ENCODE results near the gene USP34. TPM values are rescaled to one million over a fixed set of nuclear protein-coding genes. Genes with fewer than 3 reads are reported as not detected.

Gene USP34
- polyA plus RNA-seq, 2 donors: 32.2 to 40.4 TPM

- no peaks in the 10 kb centered on the region for H3K4me1 ChIP-seq (ENCODE audit: control insufficient read depth in 2 of 2, insufficient read depth in 2 of 2, low read length in 1 of 2)
- no peaks in the 10 kb centered on the region for H3K27me3 ChIP-seq (ENCODE audit: control insufficient read depth in 1 of 2, insufficient read depth in 2 of 2, low read length in 2 of 2)
- H3K9me3 ChIP-seq (ENCODE audit: control insufficient read depth in 2 of 2, insufficient read depth in 1 of 2, low read depth in 1 of 2, low read length in 1 of 2): no peaks in the 10 kb centered on the region
- WGBS, 2 donors: 88 to 89% methylated on average over 3 of the region's 3 CpGs
- H3K36me3 ChIP-seq (ENCODE audit: control insufficient read depth in 2 of 2, insufficient read depth in 2 of 2, low read length in 1 of 2): peaks cover 0 to 4% of the 10 kb centered on the region in 2 donors
- no peak overlapping the region for H3K27ac ChIP-seq (ENCODE audit: low read depth in 2 of 2, low read length in 1 of 2)
- H3K4me3 ChIP-seq (ENCODE audit: low read depth in 1 of 2, low read length in 2 of 2): no peak overlapping the region
Measured at GRCh38 chr2:61295981-61296380, 174.9 kb downstream of the USP34 start.

GRCh38 chr2:61291851-61292575 lies 178.9 kb downstream of the USP34 start:
- no peaks in the 10 kb centered on the region for H3K27me3 ChIP-seq (ENCODE audit: control insufficient read depth in 1 of 2, insufficient read depth in 2 of 2, low read length in 2 of 2)
- 73 to 76% methylated on average over 5 of the region's 5 CpGs for WGBS, 2 donors
- H3K36me3 ChIP-seq (ENCODE audit: control insufficient read depth in 2 of 2, insufficient read depth in 2 of 2, low read length in 1 of 2): peaks cover 0 to 4% of the 10 kb centered on the region in 2 donors
- no peak overlapping the region for H3K27ac ChIP-seq (ENCODE audit: low read depth in 2 of 2, low read length in 1 of 2)
- no peak overlapping the region for H3K4me3 ChIP-seq (ENCODE audit: low read depth in 1 of 2, low read length in 2 of 2)
- H3K4me1 ChIP-seq (ENCODE audit: control insufficient read depth in 2 of 2, insufficient read depth in 2 of 2, low read length in 1 of 2): no peaks in the 10 kb centered on the region
- H3K9me3 ChIP-seq (ENCODE audit: control insufficient read depth in 2 of 2, insufficient read depth in 1 of 2, low read depth in 1 of 2, low read length in 1 of 2): no peaks in the 10 kb centered on the region

GRCh38 chr2:61288070-61288841 lies 182.6 kb downstream of the USP34 start:
- no peaks in the 10 kb centered on the region for H3K9me3 ChIP-seq (ENCODE audit: control insufficient read depth in 2 of 2, insufficient read depth in 1 of 2, low read depth in 1 of 2, low read length in 1 of 2)
- WGBS, 2 donors: 82 to 86% methylated on average over 8 of the region's 8 CpGs
- no peaks in the 10 kb centered on the region for H3K27me3 ChIP-seq (ENCODE audit: control insufficient read depth in 1 of 2, insufficient read depth in 2 of 2, low read length in 2 of 2)
- H3K4me1 ChIP-seq (ENCODE audit: control insufficient read depth in 2 of 2, insufficient read depth in 2 of 2, low read length in 1 of 2): no peaks in the 10 kb centered on the region
- no peak overlapping the region for H3K4me3 ChIP-seq (ENCODE audit: low read depth in 1 of 2, low read length in 2 of 2)
- H3K36me3 ChIP-seq (ENCODE audit: control insufficient read depth in 2 of 2, insufficient read depth in 2 of 2, low read length in 1 of 2): no peaks in the 10 kb centered on the region
- no peak overlapping the region for H3K27ac ChIP-seq (ENCODE audit: low read depth in 2 of 2, low read length in 1 of 2)

- no peak overlapping the region for H3K4me3 ChIP-seq (ENCODE audit: low read depth in 1 of 2, low read length in 2 of 2)
- peaks cover 0 to 3% of the 10 kb centered on the region in 2 donors for H3K36me3 ChIP-seq (ENCODE audit: control insufficient read depth in 2 of 2, insufficient read depth in 2 of 2, low read length in 1 of 2)
- H3K9me3 ChIP-seq (ENCODE audit: control insufficient read depth in 2 of 2, insufficient read depth in 1 of 2, low read depth in 1 of 2, low read length in 1 of 2): no peaks in the 10 kb centered on the region
- no peaks in the 10 kb centered on the region for H3K27me3 ChIP-seq (ENCODE audit: control insufficient read depth in 1 of 2, insufficient read depth in 2 of 2, low read length in 2 of 2)
- 82 to 95% methylated on average over 4 of the region's 4 CpGs for WGBS, 2 donors
- no peaks in the 10 kb centered on the region for H3K4me1 ChIP-seq (ENCODE audit: control insufficient read depth in 2 of 2, insufficient read depth in 2 of 2, low read length in 1 of 2)
- no peak overlapping the region for H3K27ac ChIP-seq (ENCODE audit: low read depth in 2 of 2, low read length in 1 of 2)
Measured at GRCh38 chr2:61287254-61287653, 183.6 kb downstream of the USP34 start.

GRCh38 chr2:61283443-61284160 lies 187.3 kb downstream of the USP34 start:
- no peaks in the 10 kb centered on the region for H3K27me3 ChIP-seq (ENCODE audit: control insufficient read depth in 1 of 2, insufficient read depth in 2 of 2, low read length in 2 of 2)
- no peak overlapping the region for H3K4me3 ChIP-seq (ENCODE audit: low read depth in 1 of 2, low read length in 2 of 2)
- 92 to 98% methylated on average over 1 of the region's 1 CpG for WGBS, 2 donors
- no peak overlapping the region for H3K27ac ChIP-seq (ENCODE audit: low read depth in 2 of 2, low read length in 1 of 2)
- H3K4me1 ChIP-seq (ENCODE audit: control insufficient read depth in 2 of 2, insufficient read depth in 2 of 2, low read length in 1 of 2): no peaks in the 10 kb centered on the region
- H3K9me3 ChIP-seq (ENCODE audit: control insufficient read depth in 2 of 2, insufficient read depth in 1 of 2, low read depth in 1 of 2, low read length in 1 of 2): no peaks in the 10 kb centered on the region
- peaks cover 0 to 3% of the 10 kb centered on the region in 2 donors for H3K36me3 ChIP-seq (ENCODE audit: control insufficient read depth in 2 of 2, insufficient read depth in 2 of 2, low read length in 1 of 2)

- no peaks in the 10 kb centered on the region for H3K9me3 ChIP-seq (ENCODE audit: control insufficient read depth in 2 of 2, insufficient read depth in 1 of 2, low read depth in 1 of 2, low read length in 1 of 2)
- H3K4me1 ChIP-seq (ENCODE audit: control insufficient read depth in 2 of 2, insufficient read depth in 2 of 2, low read length in 1 of 2): no peaks in the 10 kb centered on the region
- no peak overlapping the region for H3K27ac ChIP-seq (ENCODE audit: low read depth in 2 of 2, low read length in 1 of 2)
- H3K27me3 ChIP-seq (ENCODE audit: control insufficient read depth in 1 of 2, insufficient read depth in 2 of 2, low read length in 2 of 2): no peaks in the 10 kb centered on the region
- peaks cover 0 to 9% of the 10 kb centered on the region in 2 donors for H3K36me3 ChIP-seq (ENCODE audit: control insufficient read depth in 2 of 2, insufficient read depth in 2 of 2, low read length in 1 of 2)
- no peak overlapping the region for H3K4me3 ChIP-seq (ENCODE audit: low read depth in 1 of 2, low read length in 2 of 2)
- WGBS, 2 donors: 98 to 99% methylated on average over 6 of the region's 6 CpGs
Measured at GRCh38 chr2:61282104-61282590, 188.7 kb downstream of the USP34 start.

GRCh38 chr2:61281321-61281720 lies 189.6 kb downstream of the USP34 start:
- H3K36me3 ChIP-seq (ENCODE audit: control insufficient read depth in 2 of 2, insufficient read depth in 2 of 2, low read length in 1 of 2): peaks cover 0 to 10% of the 10 kb centered on the region in 2 donors
- H3K9me3 ChIP-seq (ENCODE audit: control insufficient read depth in 2 of 2, insufficient read depth in 1 of 2, low read depth in 1 of 2, low read length in 1 of 2): no peaks in the 10 kb centered on the region
- H3K4me3 ChIP-seq (ENCODE audit: low read depth in 1 of 2, low read length in 2 of 2): no peak overlapping the region
- H3K27me3 ChIP-seq (ENCODE audit: control insufficient read depth in 1 of 2, insufficient read depth in 2 of 2, low read length in 2 of 2): no peaks in the 10 kb centered on the region
- 94 to 96% methylated on average over 3 of the region's 3 CpGs for WGBS, 2 donors
- H3K4me1 ChIP-seq (ENCODE audit: control insufficient read depth in 2 of 2, insufficient read depth in 2 of 2, low read length in 1 of 2): no peaks in the 10 kb centered on the region
- no peak overlapping the region for H3K27ac ChIP-seq (ENCODE audit: low read depth in 2 of 2, low read length in 1 of 2)

GRCh38 chr2:61277756-61278155 lies 193.1 kb downstream of the USP34 start:
- Histone ChIP-seq H3K4me1 (ENCODE audit: control insufficient read depth in 2 of 2, insufficient read depth in 2 of 2, low read length in 1 of 2) (no peaks in the 10 kb centered on the region), H3K27ac (ENCODE audit: low read depth in 2 of 2, low read length in 1 of 2) (no peak overlapping the region), H3K36me3 (ENCODE audit: control insufficient read depth in 2 of 2, insufficient read depth in 2 of 2, low read length in 1 of 2) (peaks cover 0 to 10% of the 10 kb centered on the region in 2 donors), H3K27me3 (ENCODE audit: control insufficient read depth in 1 of 2, insufficient read depth in 2 of 2, low read length in 2 of 2) (no peaks in the 10 kb centered on the region), H3K4me3 (ENCODE audit: low read depth in 1 of 2, low read length in 2 of 2) (no peak overlapping the region), H3K9me3 (ENCODE audit: control insufficient read depth in 2 of 2, insufficient read depth in 1 of 2, low read depth in 1 of 2, low read length in 1 of 2) (no peaks in the 10 kb centered on the region)
- 92 to 97% methylated on average over 13 of the region's 13 CpGs for WGBS, 2 donors

- Histone ChIP-seq H3K4me1 (ENCODE audit: control insufficient read depth in 2 of 2, insufficient read depth in 2 of 2, low read length in 1 of 2) (no peaks in the 10 kb centered on the region), H3K9me3 (ENCODE audit: control insufficient read depth in 2 of 2, insufficient read depth in 1 of 2, low read depth in 1 of 2, low read length in 1 of 2) (no peaks in the 10 kb centered on the region), H3K36me3 (ENCODE audit: control insufficient read depth in 2 of 2, insufficient read depth in 2 of 2, low read length in 1 of 2) (peaks cover 2 to 6% of the 10 kb centered on the region in 2 donors), H3K27me3 (ENCODE audit: control insufficient read depth in 1 of 2, insufficient read depth in 2 of 2, low read length in 2 of 2) (no peaks in the 10 kb centered on the region), H3K4me3 (ENCODE audit: low read depth in 1 of 2, low read length in 2 of 2) (no peak overlapping the region), H3K27ac (ENCODE audit: low read depth in 2 of 2, low read length in 1 of 2) (no peak overlapping the region)
- WGBS, 2 donors: 68 to 75% methylated on average over 1 of the region's 1 CpG
Measured at GRCh38 chr2:61275575-61276184, 195.2 kb downstream of the USP34 start.
